ENCODE results near the gene RAMP3. TPM values are rescaled to one million over a fixed set of nuclear protein-coding genes. Genes with fewer than 3 reads are reported as not detected.

RAMP3 gene
- total RNA-seq, 4 donors from 2014 or later = 9.6 to 39.3 (median 33.2) TPM

- H3K9me3 ChIP-seq = no peaks in the 10 kb centered on the region
- DNase-seq (no peak), ATAC-seq (no peak)
- H3K36me3 ChIP-seq = no peaks in the 10 kb centered on the region
- no peak overlapping the region for H3K4me3 ChIP-seq
- no peaks in the 10 kb centered on the region for H3K27me3 ChIP-seq
- intact Hi-C loops (cut with DNase I; ENCODE audit: low total_unique reads) (no loop called here), in situ Hi-C loops (cut with MboI; ENCODE audit: low sequenced_read_pairs in 4 of 4) (no loop called here)
- TF ChIP-seq POLR2A (IDR thresholded peaks at IDR 0.05) = no peak
- no peak for TF ChIP-seq CTCF (IDR thresholded peaks at IDR 0.05 in 4 of 5, conservative IDR thresholded peaks at IDR 0.05 in 1 of 5)
- H3K4me1 ChIP-seq = no peaks in the 10 kb centered on the region
- no peak overlapping the region for H3K27ac ChIP-seq
These were observed 39.9 kb downstream of the RAMP3 start for GRCh38 chr7:45197461-45197860.

GRCh38 chr7:45198986-45199385 lies 41.4 kb downstream of the RAMP3 start:
- intact Hi-C loops (cut with DNase I; ENCODE audit: low total_unique reads) = no loop called here
- DNase-seq = no peak
- in situ Hi-C loops (cut with MboI; ENCODE audit: low sequenced_read_pairs in 4 of 4) = no loop called here
- no peak for ATAC-seq
- no peaks in the 10 kb centered on the region for H3K9me3 ChIP-seq
- peaks cover 0 to 5% of the 10 kb centered on the region in 2 donors for H3K4me1 ChIP-seq
- no peak overlapping the region for H3K4me3 ChIP-seq
- H3K27me3 ChIP-seq = no peaks in the 10 kb centered on the region
- H3K36me3 ChIP-seq = no peaks in the 10 kb centered on the region
- no peak for TF ChIP-seq POLR2A (IDR thresholded peaks at IDR 0.05)
- TF ChIP-seq CTCF (IDR thresholded peaks at IDR 0.05 in 4 of 5, conservative IDR thresholded peaks at IDR 0.05 in 1 of 5) = no peak
- H3K27ac ChIP-seq = no peak overlapping the region

- TF ChIP-seq POLR2A (IDR thresholded peaks at IDR 0.05) (no peak), CTCF (IDR thresholded peaks at IDR 0.05 in 4 of 5, conservative IDR thresholded peaks at IDR 0.05 in 1 of 5) (no peak)
- no peaks in the 10 kb centered on the region for H3K27me3 ChIP-seq
- in situ Hi-C loops (cut with MboI; ENCODE audit: low sequenced_read_pairs in 4 of 4) (no loop called here), intact Hi-C loops (cut with DNase I; ENCODE audit: low total_unique reads) (no loop called here)
- no peaks in the 10 kb centered on the region for H3K9me3 ChIP-seq
- no peak for DNase-seq
- H3K4me3 ChIP-seq = no peak overlapping the region
- no peak for ATAC-seq
- H3K27ac ChIP-seq = no peak overlapping the region
- peaks cover 0 to 9% of the 10 kb centered on the region in 2 donors for H3K4me1 ChIP-seq
- H3K36me3 ChIP-seq = no peaks in the 10 kb centered on the region
These were observed 41.9 kb downstream of the RAMP3 start for GRCh38 chr7:45199506-45199905.

GRCh38 chr7:45202625-45203024 lies 45.0 kb downstream of the RAMP3 start:
- no peak for DNase-seq
- no peak overlapping the region for H3K27ac ChIP-seq

More at GRCh38 chr7:45202625-45203024, 45.0 kb downstream of the RAMP3 start:
- intact Hi-C loops (cut with DNase I; ENCODE audit: low total_unique reads) = no loop called here
- in situ Hi-C loops (cut with MboI; ENCODE audit: low sequenced_read_pairs in 4 of 4) = no loop called here
- H3K9me3 ChIP-seq = no peaks in the 10 kb centered on the region
- H3K27me3 ChIP-seq = no peaks in the 10 kb centered on the region
- peaks cover 0 to 9% of the 10 kb centered on the region in 2 donors for H3K4me1 ChIP-seq
- no peaks in the 10 kb centered on the region for H3K36me3 ChIP-seq
- no peak overlapping the region for H3K4me3 ChIP-seq
- TF ChIP-seq CTCF (IDR thresholded peaks at IDR 0.05 in 4 of 5, conservative IDR thresholded peaks at IDR 0.05 in 1 of 5) (no peak), POLR2A (IDR thresholded peaks at IDR 0.05) (no peak)
- no peak for ATAC-seq
